Bronchial epithelial cell (primary cell): ENCODE results near the gene CLSTN1. TPM values are rescaled to one million over a fixed set of nuclear protein-coding genes. Genes with fewer than 3 reads are reported as not detected.
A peak's percentile ranks its signal among the peaks of the same experiment; 100 is the strongest.

Experiments used
- DNase-seq: peaks from one replicate; pipeline ENCODE4 v3.0.0-alpha.2; 2010; ENCODE audit warnings: low read depth
- FAIRE-seq: peaks from 2 replicates; lab custom pipeline; 2011; peaks lifted over from hg19 to GRCh38; lab: Jason Lieb, UNC
- H3K27me3 ChIP-seq: 2 replicates; pipeline ENCODE4 v1.5.1; 2011; ENCODE audit warnings: low read length; ENCODE audit not compliant: control insufficient read depth, insufficient read depth
- H3K36me3 ChIP-seq: 2 replicates; pipeline ENCODE4 v1.5.1; 2011; ENCODE audit warnings: low read length; ENCODE audit not compliant: control insufficient read depth, insufficient read depth
- H3K4me3 ChIP-seq: 2 replicates; pipeline ENCODE4 v1.5.1; 2011; ENCODE audit warnings: mild to moderate bottlenecking, low read depth, low read length, control low read depth
- CTCF ChIP-seq: IDR thresholded peaks from 2 replicates; pipeline ENCODE4 v1.5.1; 2011; ENCODE audit warnings: mild to moderate bottlenecking, moderate library complexity, low read length, control low read depth, inconsistent platforms; ENCODE audit not compliant: insufficient read depth, severe bottlenecking
- total RNA-seq: library from RNA; depleted of rRNA; stranded (reverse); fragments of >200 nt; gene quantifications from 2 replicates; pipeline ENCODE4 v1.2.1, GENCODE V29; 2014

The CLSTN1 gene
- total RNA-seq, 1 donor from 2014 or later: 142 TPM

- Histone ChIP-seq H3K27me3 (no peaks in the 10 kb centered on the region), H3K4me3 (no peak overlapping the region), H3K36me3 (no peaks in the 10 kb centered on the region)
- FAIRE-seq: no peak
- TF ChIP-seq CTCF: no peak
- no peak for DNase-seq
Observed at GRCh38 chr1:9705337-9706093, 118.2 kb downstream of the CLSTN1 start.

- H3K27me3 ChIP-seq: no peaks in the 10 kb centered on the region
- no peaks in the 10 kb centered on the region for H3K36me3 ChIP-seq
- no peak for TF ChIP-seq CTCF
- no peak for FAIRE-seq
- H3K4me3 ChIP-seq: no peak overlapping the region
- no peak for DNase-seq
Observed at GRCh38 chr1:9703681-9704080, 120.1 kb downstream of the CLSTN1 start.

- no peak for FAIRE-seq
- no peak for DNase-seq
- TF ChIP-seq CTCF: no peak
- Histone ChIP-seq H3K4me3 (no peak overlapping the region), H3K36me3 (no peaks in the 10 kb centered on the region), H3K27me3 (no peaks in the 10 kb centered on the region)
Observed at GRCh38 chr1:9703165-9703509, 120.6 kb downstream of the CLSTN1 start.

GRCh38 chr1:9701665-9702064, 122.1 kb downstream of the CLSTN1 start:
- no peak for TF ChIP-seq CTCF
- H3K27me3 ChIP-seq: no peaks in the 10 kb centered on the region
- FAIRE-seq (no peak), DNase-seq (peak; percentile 57)
- no peak overlapping the region for H3K4me3 ChIP-seq
- H3K36me3 ChIP-seq: no peaks in the 10 kb centered on the region

GRCh38 chr1:9700340-9700739, 123.4 kb downstream of the CLSTN1 start:
- H3K36me3 ChIP-seq: no peaks in the 10 kb centered on the region
- no peaks in the 10 kb centered on the region for H3K27me3 ChIP-seq
- TF ChIP-seq CTCF: no peak
- FAIRE-seq (no peak), DNase-seq (peak; percentile 95)
- H3K4me3 ChIP-seq: no peak overlapping the region

- no peak for FAIRE-seq
- Histone ChIP-seq H3K27me3 (no peaks in the 10 kb centered on the region), H3K36me3 (no peaks in the 10 kb centered on the region), H3K4me3 (no peak overlapping the region)
- TF ChIP-seq CTCF: no peak
- DNase-seq: peak; percentile 65
Observed at GRCh38 chr1:9699361-9699760, 124.4 kb downstream of the CLSTN1 start.
